M059J (cell line): ENCODE data around the gene B4GAT1. TPM values are rescaled to one million over a fixed set of nuclear protein-coding genes. Genes with fewer than 3 reads are reported as not detected.
"Not testable (repeated sequence)": the region's sequence is repeated elsewhere in the genome, so short reads cannot be mapped to it uniquely, and the experiment has no call there.

Source experiments
- DNase-seq: peaks from one replicate; pipeline ENCODE4 v3.0.0-alpha.2; 2012; ENCODE audit warnings: low read depth
- total RNA-seq: library from RNA; depleted of rRNA; stranded (reverse); fragments of >200 nt; shearing (Covaris generic); gene quantifications from 2 replicates; pipeline ENCODE4 v1.2.3, GENCODE V29; 2014

B4GAT1 gene
- total RNA-seq, 1 experiment from 2014 or later: 40.3 TPM

DNA sequence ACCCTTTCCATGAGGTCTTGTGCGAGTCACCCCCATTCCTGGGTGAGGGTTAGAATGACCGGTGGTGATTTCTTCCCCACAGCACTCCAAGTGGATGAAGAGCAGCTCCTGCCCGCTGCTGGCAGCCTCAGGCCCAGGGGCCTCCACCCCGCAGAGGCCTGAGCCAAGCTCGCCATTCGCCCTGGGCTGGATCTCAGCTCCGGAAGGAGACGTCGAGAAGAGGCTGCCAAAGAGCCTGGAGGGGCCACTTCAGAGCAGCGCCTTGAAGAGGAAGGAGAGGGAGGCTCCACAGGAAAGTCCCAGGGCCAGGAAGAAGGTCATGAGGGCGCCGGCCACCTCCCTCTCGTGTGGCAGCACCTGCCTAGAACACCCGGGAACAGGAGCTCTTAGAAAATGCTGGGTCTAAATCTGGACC is 15.8 kb upstream of the B4GAT1 start:
- no peak for DNase-seq

- no peak for DNase-seq
These were observed 15.2 kb upstream of the B4GAT1 start for GRCh38 chr11:66362481-66363147.

DNA sequence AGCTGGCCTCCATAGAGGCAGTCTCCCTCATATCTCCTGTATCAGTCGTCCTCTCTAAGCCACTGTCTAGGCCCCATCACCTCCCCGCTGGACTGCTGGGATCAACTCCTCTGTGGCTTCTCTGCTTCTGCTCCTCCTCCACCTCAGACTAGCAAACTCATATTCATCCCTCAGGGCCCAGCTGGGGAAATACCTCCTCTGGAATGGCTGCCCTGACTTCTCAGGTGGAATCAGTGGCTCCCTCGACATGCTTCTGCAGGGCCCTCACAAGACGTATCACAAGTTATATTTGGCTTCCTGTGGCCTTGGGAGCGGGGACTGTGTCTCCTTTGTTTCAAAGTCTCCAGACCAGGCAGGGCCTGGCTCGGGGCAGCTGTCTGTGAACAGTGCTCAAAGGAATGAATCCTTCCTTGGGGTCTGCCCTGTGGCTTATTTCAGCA is 14.1 kb upstream of the B4GAT1 start:
- no peak for DNase-seq

DNA sequence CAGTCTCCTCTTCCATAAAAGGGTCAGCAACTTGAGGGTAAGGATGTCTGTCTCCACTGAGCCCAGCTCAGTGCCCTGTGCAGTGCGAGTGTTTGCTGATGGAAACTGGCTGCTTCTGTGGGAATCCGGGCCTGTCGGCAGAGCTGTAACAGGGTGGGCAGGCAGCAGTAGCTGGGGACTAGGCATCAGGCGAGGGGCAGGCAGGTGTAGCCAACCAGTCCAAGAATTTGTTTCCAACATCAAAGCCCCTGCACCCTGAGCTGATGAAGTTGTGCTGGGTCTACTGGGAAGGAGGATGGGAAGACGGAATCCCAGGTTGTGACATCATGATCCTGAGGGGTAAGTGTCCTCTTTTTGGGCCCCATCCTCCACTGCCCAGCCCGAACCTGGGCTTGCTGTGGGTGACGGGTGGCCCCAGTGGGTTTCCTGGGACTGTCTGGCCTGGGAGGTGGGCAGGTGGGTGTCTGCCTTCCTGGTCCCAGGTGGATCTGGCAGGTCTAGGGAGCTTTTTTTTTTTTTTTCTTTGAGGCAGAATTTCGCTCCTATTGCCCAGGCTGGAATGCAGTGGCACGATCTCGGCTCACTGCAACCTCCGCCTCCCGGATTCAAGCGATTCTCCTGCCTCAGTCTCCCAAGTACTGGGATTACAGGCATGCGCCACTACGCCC is 13.1 kb upstream of the B4GAT1 start:
- DNase-seq: no peak

DNA sequence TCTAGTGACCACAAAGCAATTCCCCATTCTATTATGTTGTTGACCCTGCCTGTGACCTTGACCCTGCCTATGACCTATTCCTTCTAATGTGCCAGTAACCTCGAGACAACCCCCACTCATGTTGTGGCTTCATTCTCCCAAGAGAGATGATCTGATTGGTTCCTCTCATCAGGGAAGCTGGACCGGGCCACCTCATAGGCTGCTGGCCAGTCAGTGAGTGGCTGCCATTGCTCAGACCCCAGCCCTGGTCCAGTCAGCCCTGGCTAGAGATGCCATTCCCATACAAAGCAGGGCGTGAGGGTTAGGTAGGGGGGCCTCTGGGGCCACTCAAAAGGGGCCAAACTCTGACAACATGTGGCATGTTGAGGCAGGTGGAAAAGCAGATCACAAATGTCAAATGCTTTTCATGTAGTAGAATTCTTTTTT is 12.2 kb upstream of the B4GAT1 start:
- no peak for DNase-seq

- not testable (repeated sequence) for DNase-seq
These were observed 3.3 kb upstream of the B4GAT1 start for GRCh38 chr11:66350560-66351235.

- DNase-seq: no peak
These were observed 1.6 kb upstream of the B4GAT1 start for GRCh38 chr11:66349084-66349386.

DNA sequence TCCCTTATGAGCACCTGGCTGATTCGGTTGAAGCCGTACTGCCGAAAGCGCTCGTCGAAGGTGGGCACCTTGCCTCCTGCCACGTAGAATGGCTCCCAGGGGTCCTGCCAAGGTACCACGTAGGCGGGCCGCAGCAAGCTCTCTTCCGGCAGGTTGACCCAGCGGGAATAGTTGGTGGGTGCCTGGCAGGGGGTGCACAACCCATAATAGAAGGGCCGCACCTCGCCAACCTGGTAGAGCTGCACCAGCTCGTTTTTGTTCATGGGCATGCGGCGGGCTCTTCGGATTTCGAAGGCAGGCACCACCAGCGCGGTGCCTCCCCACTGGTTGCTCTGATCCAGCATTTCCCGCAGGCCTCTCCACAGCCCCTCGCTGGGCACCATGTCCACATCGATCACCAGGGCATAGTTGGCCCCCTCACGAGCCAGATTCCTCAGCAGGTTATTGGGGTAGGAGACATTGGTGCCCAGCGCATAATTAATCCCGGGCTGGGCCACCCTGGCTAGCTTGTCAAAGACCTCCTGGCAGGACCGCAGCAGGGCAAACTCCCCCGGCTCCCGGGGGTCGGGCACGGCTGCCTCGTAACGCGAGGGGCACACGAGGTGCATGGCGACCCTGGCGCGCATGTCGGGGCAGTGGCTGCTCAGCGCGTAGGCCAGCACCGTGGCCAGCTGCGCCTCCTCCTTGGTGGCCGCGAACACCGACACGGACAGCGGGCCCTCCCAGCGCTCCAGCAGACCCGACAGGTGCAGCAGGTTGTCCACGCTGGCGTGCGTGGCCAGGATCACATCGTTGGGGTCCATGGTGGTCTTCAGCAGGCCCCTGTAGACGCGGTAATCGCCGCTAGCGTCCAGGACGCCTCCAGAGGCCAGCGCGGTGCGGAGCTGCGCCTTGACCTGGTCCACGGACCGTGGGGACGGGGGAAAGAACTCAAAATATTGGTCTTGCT is 679 bp downstream of the B4GAT1 start:
- DNase-seq: no peak

- DNase-seq: no peak
These were observed 2.1 kb downstream of the B4GAT1 start for GRCh38 chr11:66345316-66345649.

- peak; percentile 97 for DNase-seq
These were observed 2.7 kb downstream of the B4GAT1 start, which contains the start of gene BRMS1 for GRCh38 chr11:66344550-66345315. Gene BRMS1 (minus strand): TSS chr11:66345104. CDS start chr11:66342234, 2,870 bp downstream.

DNA sequence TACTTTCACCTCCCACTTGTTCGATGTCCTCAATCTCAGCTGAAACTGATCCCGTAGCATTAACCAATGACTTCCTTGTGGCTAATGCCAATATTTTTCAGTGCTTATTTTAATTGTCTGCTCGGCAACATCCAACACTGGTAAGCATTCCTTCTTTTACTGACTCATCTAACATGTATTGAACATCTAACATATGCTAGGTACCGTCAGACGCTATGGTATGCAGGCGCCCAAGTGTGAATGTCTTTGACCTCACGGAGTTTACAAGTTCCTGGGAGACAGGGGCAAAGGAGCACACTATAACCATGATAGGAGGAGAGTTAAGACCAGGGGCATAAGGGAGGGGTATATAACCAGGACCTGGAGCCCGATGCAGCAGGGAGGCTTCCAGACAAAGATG is 4.3 kb downstream of the B4GAT1 start:
- DNase-seq: no peak

DNA sequence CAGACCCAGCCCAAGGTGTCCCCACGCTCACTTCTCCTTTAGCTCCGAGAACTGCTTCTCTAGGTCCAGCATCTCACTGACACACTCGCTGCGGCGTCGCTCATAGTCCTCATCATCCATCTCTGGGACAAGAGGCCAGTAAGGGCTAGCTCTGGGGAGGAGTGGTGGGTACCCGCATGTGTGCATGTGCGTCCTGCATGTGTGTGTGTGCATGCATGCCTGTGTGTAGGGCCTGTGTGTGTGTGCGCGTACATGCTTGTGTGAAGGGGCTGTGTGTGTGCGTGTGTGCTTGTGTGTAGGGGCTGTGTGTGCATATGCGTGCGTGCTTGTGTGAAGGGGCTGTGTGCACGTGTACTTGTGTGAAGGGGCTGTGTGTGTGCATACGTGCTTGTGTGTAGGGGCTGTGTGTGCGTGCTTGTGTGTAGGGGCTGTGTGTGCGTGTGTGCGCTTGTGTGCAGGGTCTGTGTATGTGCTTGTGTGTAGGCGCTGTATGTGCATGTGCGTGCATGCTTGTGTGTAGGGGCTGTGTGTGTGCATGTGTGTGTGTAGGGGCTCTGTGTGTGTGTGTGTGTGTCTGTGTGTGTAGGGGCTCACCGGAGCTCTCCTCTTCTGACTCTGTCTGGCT is 5.8 kb downstream of the B4GAT1 start:
- no peak for DNase-seq

GRCh38 chr11:66340596-66341501 is 6.6 kb downstream of the B4GAT1 start:
- no peak for DNase-seq

DNA sequence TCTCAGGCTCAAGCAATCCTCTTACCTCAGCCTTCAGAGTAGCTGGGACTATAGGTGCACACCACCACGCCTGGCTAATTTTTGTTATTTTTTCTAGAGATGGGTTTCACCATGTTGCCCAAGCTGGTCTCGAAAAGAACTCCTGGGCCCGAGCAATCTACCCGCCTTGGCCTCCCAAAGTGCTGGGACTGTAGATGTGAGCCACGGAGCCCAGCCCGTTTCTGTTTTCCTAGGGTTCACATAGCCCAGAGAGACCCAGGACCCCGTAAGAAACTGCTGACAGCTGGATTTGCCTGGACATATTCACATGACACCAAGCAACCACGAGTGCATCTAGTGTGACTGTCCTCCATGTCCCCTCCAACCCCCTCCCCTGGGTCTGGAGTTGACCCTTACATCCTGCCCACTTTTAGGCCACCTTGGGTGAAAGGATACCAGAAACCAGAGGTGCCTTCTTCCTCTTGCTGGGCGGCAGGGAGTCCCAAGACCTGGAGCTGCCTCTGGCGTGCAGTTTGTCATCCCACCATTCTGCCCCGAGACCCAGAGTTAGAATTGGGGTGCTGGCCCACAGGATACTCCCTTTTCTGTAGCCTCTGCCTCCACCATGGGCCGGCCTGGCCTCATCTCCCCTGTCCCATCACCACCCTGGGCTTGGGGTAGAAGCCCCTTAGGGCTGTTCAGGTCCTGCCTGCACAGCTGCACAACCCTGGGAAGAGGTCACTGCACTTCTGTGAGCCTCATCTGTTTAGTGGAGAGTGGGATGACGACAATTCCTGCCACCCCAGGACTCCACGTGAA is 7.5 kb downstream of the B4GAT1 start:
- no peak for DNase-seq

- DNase-seq: peak; percentile 91
These were observed 8.2 kb downstream of the B4GAT1 start for GRCh38 chr11:66339162-66339675.

DNA sequence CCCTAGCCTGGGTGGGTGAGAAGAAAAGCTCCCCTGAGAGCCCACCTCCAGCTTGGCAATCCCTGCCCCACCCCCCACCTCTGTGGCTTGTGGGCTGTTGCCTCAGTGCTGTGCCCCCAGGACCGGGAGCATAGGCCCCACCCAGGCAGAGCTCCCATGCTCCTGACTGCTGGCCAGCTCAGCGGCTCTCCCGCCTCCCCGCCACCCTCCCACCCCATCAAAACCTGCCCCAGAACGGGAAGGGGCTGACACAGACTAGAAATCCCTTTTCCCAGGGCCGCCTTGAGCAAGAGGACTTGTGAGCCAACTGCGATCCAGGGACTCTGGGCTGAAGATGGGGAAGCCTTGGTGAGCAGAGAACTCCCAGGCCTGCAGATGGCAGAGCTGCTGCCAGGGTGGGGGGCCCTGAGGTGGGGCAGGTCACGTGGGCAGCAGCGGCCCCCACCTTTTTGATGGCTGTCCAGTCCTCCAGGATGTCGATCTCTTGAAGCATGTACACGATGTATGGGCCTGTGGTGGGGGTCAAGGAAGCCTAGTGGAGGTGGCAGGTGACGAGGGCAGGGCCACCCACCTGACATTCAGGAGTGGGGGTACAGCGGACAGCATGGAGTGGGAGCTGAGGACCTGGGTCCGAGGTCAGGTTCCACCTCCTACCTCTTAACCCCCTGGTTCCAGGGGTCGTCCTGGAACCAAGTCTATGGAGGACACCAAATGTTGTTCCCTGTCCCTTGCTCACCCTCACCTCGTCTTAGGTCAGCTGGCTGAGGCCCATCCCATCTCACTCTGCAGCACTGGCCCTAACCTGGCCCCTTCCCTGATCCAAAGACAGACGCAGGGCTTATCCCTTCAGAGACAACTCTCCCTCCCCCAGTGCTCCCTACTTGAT is 8.9 kb downstream of the B4GAT1 start:
- no peak for DNase-seq

- DNase-seq: peak; percentile 70
These were observed 10.1 kb downstream of the B4GAT1 start for GRCh38 chr11:66337103-66337899.
